Inferior parietal cortex (tissue), 1 donor: ENCODE data around the gene LAMB1.
"Not testable (repeated sequence)": the region's sequence is repeated elsewhere in the genome, so short reads cannot be mapped to it uniquely, and the experiment has no call there.

Experiments
- DNase-seq: peaks from one replicate; pipeline ENCODE4 v3.0.0-alpha.2; 2016; ENCODE audit errors: extremely low spot score

LAMB1 gene

DNA sequence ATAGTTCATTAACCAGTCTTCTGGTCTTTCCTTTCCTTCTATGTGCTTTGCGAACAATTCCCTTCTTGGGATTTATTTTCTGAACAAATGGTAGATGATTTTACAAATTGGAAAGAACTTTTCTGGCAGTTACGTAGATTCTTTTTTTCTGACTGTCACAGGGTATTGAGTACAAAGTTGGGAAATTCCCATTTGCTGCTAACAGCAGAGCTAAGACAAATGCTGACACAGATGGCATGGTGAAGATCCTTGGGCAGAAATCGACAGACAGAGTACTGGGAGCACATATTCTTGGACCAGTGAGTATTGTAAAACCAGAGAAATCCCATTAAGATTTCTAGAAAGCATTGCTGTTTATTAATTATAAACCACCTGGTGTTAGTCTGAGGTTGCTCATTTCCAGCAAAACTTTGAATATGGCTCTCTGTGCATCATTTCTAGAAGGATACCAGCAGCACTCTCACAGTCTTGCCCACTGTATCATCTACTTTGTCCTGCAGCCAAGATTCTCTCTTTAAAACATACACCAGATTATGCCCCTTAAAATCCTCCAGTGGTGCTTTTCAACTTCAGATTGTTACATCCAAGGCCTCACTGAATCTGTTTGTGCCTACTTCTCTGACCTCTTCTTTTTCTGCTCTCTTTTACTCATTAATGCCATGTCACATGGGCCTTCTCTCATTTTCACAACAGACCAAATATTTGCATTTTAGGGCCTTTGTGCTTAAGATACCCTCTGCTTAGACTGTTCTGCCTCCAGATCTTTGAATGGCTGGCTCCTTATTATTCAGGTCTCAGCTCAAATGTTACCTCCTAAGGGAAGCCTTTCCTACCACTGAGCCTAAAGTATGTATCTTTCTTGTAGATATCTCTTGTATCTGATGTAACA is 85.0 kb downstream of the LAMB1 start:
- no peak for DNase-seq

DNA sequence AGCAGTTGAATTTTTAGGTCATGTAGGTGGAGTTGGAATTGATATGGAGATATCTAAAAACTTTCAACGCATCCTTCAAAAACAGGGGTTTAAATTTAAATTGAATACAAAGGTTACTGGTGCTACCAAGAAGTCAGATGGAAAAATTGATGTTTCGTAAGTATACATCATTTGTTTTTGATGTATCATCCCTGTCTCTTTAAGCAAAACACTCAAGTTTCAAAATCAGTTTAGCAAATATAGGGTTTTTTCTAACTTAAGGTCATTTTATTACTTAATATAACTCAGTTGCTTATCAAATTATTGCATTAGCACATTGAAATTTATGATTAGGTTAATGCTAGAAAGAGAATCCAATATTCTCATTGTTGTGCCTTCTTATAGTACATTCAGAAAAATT is 87.4 kb downstream of the LAMB1 start:
- DNase-seq: no peak

GRCh38 chr7:107914831-107915230 is 88.1 kb downstream of the LAMB1 start:
- DNase-seq: no peak

GRCh38 chr7:107913851-107914250 is 89.1 kb downstream of the LAMB1 start:
- no peak for DNase-seq

DNA sequence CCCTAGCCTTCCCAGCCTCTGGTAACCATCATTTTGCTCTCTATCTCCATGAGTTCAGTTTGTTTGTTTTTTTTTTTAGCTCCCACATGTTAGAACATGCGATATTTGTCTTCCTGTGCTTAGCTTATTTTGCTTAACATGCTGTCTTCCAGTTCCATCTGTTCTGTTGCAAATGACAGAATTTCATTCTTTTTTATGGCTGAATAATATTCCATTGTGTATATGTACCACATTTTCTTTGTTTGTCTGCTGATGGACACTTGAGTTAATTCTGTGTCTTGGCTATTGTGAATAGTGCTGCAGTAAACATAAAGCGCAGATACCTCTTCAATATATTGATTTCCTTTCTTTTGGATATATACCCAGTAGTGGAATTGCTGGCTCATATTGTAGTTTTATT is 91.0 kb downstream of the LAMB1 start:
- DNase-seq: no peak

- no peak for DNase-seq
Observed at GRCh38 chr7:107909445-107909844, 93.5 kb downstream of the LAMB1 start.

DNA sequence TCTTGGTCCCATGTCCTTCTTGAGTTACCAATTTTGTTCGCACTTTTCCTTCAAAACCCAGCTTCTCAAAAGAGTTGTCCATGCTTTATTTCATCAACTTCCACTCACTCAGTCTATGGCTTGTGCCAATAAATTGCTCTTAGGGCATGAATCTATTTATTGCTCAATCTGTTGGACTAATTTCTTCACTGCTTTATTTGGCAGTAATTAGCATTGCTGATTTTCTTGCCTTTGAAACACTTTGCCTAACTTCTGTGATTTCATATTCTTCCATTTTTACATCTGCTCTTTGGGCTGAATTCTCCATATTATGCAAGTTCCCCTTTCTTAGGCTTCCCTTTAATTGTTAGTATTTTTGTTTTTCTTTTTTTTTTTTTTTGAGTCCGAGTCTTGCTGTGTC is 95.2 kb downstream of the LAMB1 start:
- DNase-seq: no peak

DNA sequence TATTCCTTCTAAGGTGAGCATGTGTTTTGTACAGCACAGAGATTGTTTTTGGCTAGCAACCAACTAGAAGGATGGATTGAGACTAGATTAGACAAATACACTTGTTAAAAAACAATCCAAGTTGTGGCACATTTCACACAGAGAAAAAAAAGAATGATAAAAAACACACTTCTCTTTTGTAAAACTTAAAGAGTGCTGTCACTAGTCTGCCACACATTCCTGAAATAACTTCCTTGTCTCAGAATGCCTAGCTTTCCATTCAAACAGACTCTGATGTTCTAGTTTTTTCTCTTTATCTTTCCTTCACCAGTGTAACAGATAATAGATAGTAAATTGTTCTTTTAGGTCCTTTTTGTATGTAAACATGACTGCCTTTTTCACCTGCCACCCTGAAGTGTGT is 100.6 kb downstream of the LAMB1 start:
- DNase-seq: no peak

GRCh38 chr7:107900496-107901015 is 102.4 kb downstream of the LAMB1 start:
- no peak for DNase-seq

GRCh38 chr7:107898997-107899594 is 103.9 kb downstream of the LAMB1 start:
- no peak for DNase-seq

DNA sequence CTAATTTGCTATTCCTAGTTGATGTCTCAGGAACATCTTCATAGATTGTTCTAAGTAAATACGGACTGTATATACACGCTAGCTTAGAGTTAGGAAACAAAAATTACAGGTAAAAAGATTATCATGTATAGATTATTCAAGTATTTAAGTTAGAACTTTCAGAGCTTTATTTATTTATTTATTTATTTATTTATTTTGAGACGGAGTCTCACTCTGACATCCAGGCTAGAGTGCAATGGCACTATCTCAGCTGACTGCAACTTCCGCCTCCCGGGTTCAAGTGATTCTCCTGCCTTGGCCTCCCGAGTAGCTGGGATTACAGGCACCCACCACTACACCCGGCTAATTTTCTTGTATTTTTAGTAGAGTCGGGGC is 110.6 kb downstream of the LAMB1 start:
- not testable (repeated sequence) for DNase-seq

DNA sequence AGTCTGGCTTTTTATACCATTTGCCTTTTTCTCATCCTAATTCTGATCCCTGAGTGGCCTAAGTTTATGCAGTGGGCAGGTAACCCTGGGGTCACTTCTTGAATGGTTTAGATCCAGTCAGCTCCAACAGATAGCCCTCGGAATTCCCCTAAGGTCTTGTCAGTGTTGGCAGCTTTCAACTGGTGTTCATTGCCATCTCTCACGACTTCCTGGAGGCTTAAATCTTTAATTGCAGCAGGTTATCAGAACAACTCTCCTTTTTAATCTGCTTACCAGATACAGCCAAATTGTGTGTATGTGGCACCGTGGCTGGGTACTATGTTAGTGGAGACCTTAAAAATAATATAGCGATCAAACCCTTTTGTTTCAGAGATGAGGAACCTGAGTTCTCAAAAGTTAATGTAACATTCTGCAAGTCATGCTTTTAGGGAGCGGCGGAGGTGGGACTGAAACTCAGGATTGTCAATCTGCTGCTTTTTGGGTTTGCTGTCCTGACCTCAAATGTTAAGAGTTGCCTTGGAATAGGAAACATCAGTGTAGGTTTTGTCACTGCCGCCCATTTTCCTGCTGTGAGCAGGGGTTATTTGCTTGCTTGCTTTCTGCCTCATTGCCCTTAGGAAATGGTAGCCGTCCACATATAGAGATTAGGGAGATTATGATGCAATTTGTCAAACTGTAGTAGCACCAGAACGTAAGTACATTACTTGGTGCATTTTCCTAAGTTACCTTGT is 111.2 kb downstream of the LAMB1 start:
- no peak for DNase-seq

GRCh38 chr7:107890962-107891635 is 111.9 kb downstream of the LAMB1 start, which contains the start of gene DLD:
DLD (plus strand) TSS chr7:107891183; CDS start chr7:107891251, 68 bp downstream.
- peak; percentile 97 for DNase-seq

DNA sequence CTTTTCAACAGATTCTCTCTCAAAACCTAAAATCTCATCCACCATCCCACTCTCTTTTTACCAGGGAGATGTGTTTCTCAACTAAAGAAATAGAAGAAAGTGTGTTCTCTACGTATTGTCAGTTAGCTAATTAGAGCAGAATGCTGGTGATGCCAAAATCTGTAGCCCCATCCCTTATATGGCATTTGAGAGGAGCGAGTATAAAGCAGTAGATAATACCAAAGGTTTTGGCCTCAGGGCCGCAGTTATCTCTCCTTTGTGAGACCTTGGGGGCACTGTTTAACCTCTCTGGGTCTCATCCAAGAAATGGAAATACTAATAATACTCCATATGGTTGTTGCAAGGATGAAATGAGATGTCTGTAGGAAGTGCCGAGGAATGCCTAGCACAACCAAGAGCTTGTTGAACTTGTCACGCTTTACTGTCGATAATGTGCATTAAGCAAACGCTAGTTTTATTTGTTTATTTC is 112.4 kb downstream of the LAMB1 start:
- no peak for DNase-seq

GRCh38 chr7:107889992-107890391 is 113.0 kb downstream of the LAMB1 start:
- DNase-seq: no peak

GRCh38 chr7:107887827-107888226 is 115.1 kb downstream of the LAMB1 start:
- DNase-seq: not testable (repeated sequence)

DNA sequence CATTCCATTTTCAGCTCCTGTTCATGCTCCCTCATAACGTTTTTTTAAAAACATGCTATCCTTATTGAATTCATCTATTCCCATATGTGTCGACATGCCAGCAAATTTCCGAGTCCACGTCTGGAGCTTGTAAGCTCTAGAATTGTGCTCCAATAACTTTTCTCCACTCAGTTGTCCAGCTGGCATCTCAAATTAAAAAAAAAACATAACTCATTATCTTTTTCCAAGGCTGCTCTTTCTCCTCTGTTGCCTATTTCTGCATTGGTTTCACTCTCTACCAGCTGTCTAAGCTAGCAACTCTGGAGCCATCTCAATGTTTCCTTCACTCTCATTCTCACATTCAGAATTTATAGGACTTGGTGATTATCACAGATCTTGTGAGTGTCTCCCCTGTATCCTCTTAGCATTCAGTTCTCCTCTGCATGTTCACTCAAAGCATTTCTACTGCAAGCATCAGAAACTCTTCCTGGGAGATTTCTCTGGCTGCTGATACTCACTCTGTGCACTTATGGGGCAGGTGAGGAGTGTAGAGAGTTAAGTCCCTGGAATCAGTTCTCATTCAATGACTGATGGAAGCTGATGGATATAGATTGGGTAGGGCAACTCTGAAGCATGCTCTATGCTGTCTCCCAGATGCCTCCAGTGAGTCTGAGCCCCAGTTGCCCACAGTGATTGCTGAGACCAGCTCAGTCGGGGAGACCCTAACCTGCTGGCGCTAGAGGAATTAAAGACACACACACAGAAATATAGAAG is 118.7 kb downstream of the LAMB1 start:
- DNase-seq: no peak

- no peak for DNase-seq
Observed at GRCh38 chr7:107882766-107883165, 120.2 kb downstream of the LAMB1 start.

DNA sequence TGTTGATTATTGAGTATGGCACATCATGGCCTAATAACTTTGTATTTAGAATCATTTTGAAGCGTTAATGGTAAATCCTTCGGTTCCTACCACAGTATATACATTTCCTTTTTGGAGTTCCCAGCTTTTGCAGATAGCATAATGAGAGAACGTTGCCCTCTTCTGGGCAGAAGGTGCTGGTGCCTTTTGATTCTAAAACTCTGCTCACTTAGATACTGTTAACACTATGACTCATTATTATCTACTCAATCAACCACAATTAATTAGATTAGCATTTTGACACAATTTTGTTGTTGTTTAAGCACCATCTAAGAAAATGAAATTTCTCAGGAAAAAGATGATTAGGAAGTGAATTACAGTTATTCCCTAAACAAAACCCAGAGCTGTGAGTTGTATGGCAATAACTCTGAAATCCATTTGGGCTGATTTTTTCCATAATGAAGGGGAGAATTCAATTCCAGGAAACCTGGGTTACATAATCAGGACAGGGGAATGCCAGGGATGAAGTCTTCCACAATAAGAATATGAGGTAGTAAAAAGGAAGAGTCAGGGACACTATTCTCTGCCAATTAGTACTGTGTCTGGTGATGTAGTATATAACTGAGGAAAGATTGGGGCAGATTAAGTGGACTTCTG is 123.4 kb downstream of the LAMB1 start:
- DNase-seq: peak; percentile 74

GRCh38 chr7:107878636-107879035 is 124.3 kb downstream of the LAMB1 start:
- DNase-seq: no peak
